Subcutaneous adipose tissue (tissue), 4 donors: Measurements from ENCODE around the gene MUSK. TPM values are rescaled to one million over a fixed set of nuclear protein-coding genes. Genes with fewer than 3 reads are reported as not detected.

Experiments used
- CTCF ChIP-seq: fragments of 450-650 bp; IDR thresholded peaks from one replicate; pipeline ENCODE4 v1.5.1; 2016; ENCODE audit warnings: low read depth, mild to moderate bottlenecking, control low read depth, antibody characterized with exemption, moderate library complexity
- total RNA-seq, 4 donors: library from RNA; depleted of rRNA; stranded (reverse); fragments of >200 nt; gene quantifications; one replicate each; pipeline ENCODE4 v1.1.0, GENCODE V29; 2016

Gene MUSK
- total RNA-seq, 4 donors from 2014 or later, result 0.22 TPM; not detected in 3

- no peak for TF ChIP-seq CTCF
These were observed 157.4 kb downstream of the MUSK start for GRCh38 chr9:110825950-110826349.

- TF ChIP-seq CTCF, result no peak
These were observed 159.7 kb downstream of the MUSK start for GRCh38 chr9:110828264-110828663.

GRCh38 chr9:110830495-110830894 is 161.9 kb downstream of the MUSK start:
- no peak for TF ChIP-seq CTCF

- TF ChIP-seq CTCF, result no peak
These were observed 164.3 kb downstream of the MUSK start for GRCh38 chr9:110832926-110833325.

GRCh38 chr9:110835404-110835803 is 166.8 kb downstream of the MUSK start:
- no peak for TF ChIP-seq CTCF

- TF ChIP-seq CTCF, result no peak
These were observed 167.3 kb downstream of the MUSK start for GRCh38 chr9:110835859-110836271.

- no peak for TF ChIP-seq CTCF
These were observed 168.9 kb downstream of the MUSK start for GRCh38 chr9:110837401-110838005.
